ENCODE data around the gene MATN4. TPM values are rescaled to one million over a fixed set of nuclear protein-coding genes. Genes with fewer than 3 reads are reported as not detected.
A peak's percentile ranks its signal among the peaks of the same experiment; 100 is the strongest.

The MATN4 gene
- total and polyA plus RNA-seq, 2 experiments from 2014 or later: 3.3 to 5.1 TPM

GRCh38 chr20:45258664-45259063 is 49.4 kb downstream of the MATN4 start:
- H4K20me1 ChIP-seq (replicated peaks; ENCODE audit: insufficient read depth): no peaks in the 10 kb centered on the region
- ATAC-seq (peak; percentile 70), DNase-seq (ENCODE audit: low spot score) (no peak)
- H3K36me3 ChIP-seq (ENCODE audit: insufficient read depth): no peaks in the 10 kb centered on the region
- H3K4me3 ChIP-seq: no peak overlapping the region
- peaks cover 3% of the 10 kb centered on the region; the same call in 1 of the 2 replicates for H3K9me2 ChIP-seq (ENCODE audit: insufficient read depth)
- no peaks in the 10 kb centered on the region for H3K27me3 Mint-ChIP-seq (ENCODE audit: insufficient read depth, low read depth, poor library complexity)
- no peaks in the 10 kb centered on the region for H3K36me3 Mint-ChIP-seq (ENCODE audit: low read depth)
- TF ChIP-seq ZNF114 (CRISPR knock-in tag; IDR thresholded peaks at IDR 0.05) (no peak), ZNF462 (CRISPR knock-in tag; IDR thresholded peaks at IDR 0.05) (no peak), CTCF (conservative IDR thresholded peaks at IDR 0.05; ENCODE audit: low read depth in 2 of 2) (no peak), REST (IDR thresholded peaks at IDR 0.05; ENCODE audit: unreplicated experiment) (no peak), CREB1 (CRISPR knock-in tag; IDR thresholded peaks at IDR 0.05; ENCODE audit: low read depth) (no peak), EZH2phosphoT487 (IDR thresholded peaks at IDR 0.05; ENCODE audit: unreplicated experiment) (no peak), POLR2AphosphoS5 (IDR thresholded peaks at IDR 0.05; ENCODE audit: low read depth) (no peak), JUNB (IDR thresholded peaks at IDR 0.05; ENCODE audit: unreplicated experiment) (no peak), NANOG (IDR thresholded peaks at IDR 0.05; ENCODE audit: borderline replicate concordance) (no peak), EZH2 (IDR thresholded peaks at IDR 0.05; ENCODE audit: low read depth, unreplicated experiment) (no peak), ZNF331 (CRISPR knock-in tag; IDR thresholded peaks at IDR 0.05; ENCODE audit: low read depth) (no peak), STAT1 (IDR thresholded peaks at IDR 0.05; ENCODE audit: unreplicated experiment) (no peak), ETS1 (IDR thresholded peaks at IDR 0.05) (no peak)
- peaks cover 7% of the 10 kb centered on the region for H3K4me1 ChIP-seq (ENCODE audit: insufficient read depth)
- peak overlapping the region; percentile 34 for H3K4me2 ChIP-seq
- H3K27me3 ChIP-seq (ENCODE audit: insufficient read depth): no peaks in the 10 kb centered on the region
- no peaks in the 10 kb centered on the region for H3F3A ChIP-seq (replicated peaks; ENCODE audit: low read depth)
- H3K27ac Mint-ChIP-seq: no peak overlapping the region
- no peak overlapping the region for H3K27ac ChIP-seq (ENCODE audit: low read depth)
- no peak overlapping the region for H3K4me3 Mint-ChIP-seq
- H3K4me1 Mint-ChIP-seq: peaks cover 9% of the 10 kb centered on the region
- no peaks in the 10 kb centered on the region for H3K79me2 ChIP-seq (replicated peaks; ENCODE audit: insufficient read depth)
- no peaks in the 10 kb centered on the region for H3K9me3 Mint-ChIP-seq
- peak overlapping the region; percentile 83 for H2AFZ ChIP-seq

Measured in GM23338 (cell line).